NCI-H1694 (cell line): ENCODE data around the gene EEPD1.

ENCODE experiments used
- DNase-seq: peaks from one replicate; lab custom pipeline; 2025; lab: John Stamatoyannopoulos, UW

The EEPD1 gene

GRCh38 chr7:36258510-36259259 is 105.6 kb downstream of the EEPD1 start:
- DNase-seq: peak; percentile 41

GRCh38 chr7:36260481-36260880 is 107.4 kb downstream of the EEPD1 start:
- no peak for DNase-seq

GRCh38 chr7:36261019-36261754 is 108.1 kb downstream of the EEPD1 start:
- no peak for DNase-seq

- no peak for DNase-seq
These were observed 109.4 kb downstream of the EEPD1 start for GRCh38 chr7:36262309-36263094.

GRCh38 chr7:36263095-36263484 is 110.0 kb downstream of the EEPD1 start:
- no peak for DNase-seq

GRCh38 chr7:36264123-36264801 is 111.2 kb downstream of the EEPD1 start:
- DNase-seq: no peak

- no peak for DNase-seq
These were observed 112.0 kb downstream of the EEPD1 start for GRCh38 chr7:36264913-36265516.

- no peak for DNase-seq
These were observed 112.6 kb downstream of the EEPD1 start for GRCh38 chr7:36265680-36266079.

GRCh38 chr7:36266190-36266589 is 113.1 kb downstream of the EEPD1 start:
- DNase-seq: no peak

GRCh38 chr7:36266683-36267082 is 113.6 kb downstream of the EEPD1 start:
- no peak for DNase-seq

- no peak for DNase-seq
These were observed 119.1 kb downstream of the EEPD1 start for GRCh38 chr7:36272211-36272566.

- no peak for DNase-seq
These were observed 119.7 kb downstream of the EEPD1 start for GRCh38 chr7:36272567-36273269.

GRCh38 chr7:36273836-36274235 is 120.8 kb downstream of the EEPD1 start:
- no peak for DNase-seq

- DNase-seq: no peak
These were observed 122.8 kb downstream of the EEPD1 start for GRCh38 chr7:36275735-36276284.

GRCh38 chr7:36276428-36277248 is 123.6 kb downstream of the EEPD1 start:
- no peak for DNase-seq

GRCh38 chr7:36277249-36277542 is 124.1 kb downstream of the EEPD1 start:
- no peak for DNase-seq

GRCh38 chr7:36278069-36278619 is 125.1 kb downstream of the EEPD1 start:
- DNase-seq: no peak

GRCh38 chr7:36278620-36279172 is 125.6 kb downstream of the EEPD1 start:
- peak; percentile 60 for DNase-seq

- peak; percentile 47 for DNase-seq
These were observed 126.3 kb downstream of the EEPD1 start for GRCh38 chr7:36279200-36279925.
